HCT116 (cell line): Measurements from ENCODE around the gene ADCYAP1. TPM values are rescaled to one million over a fixed set of nuclear protein-coding genes. Genes with fewer than 3 reads are reported as not detected.

ENCODE experiments used
- ATAC-seq: fragments of 200-7000 bp; cut with Tn5 transposase; 2 replicates; pipeline ENCODE4 v1.9.1; 2020; ENCODE audit warnings: mild to moderate bottlenecking, moderate library complexity
- BruUV-seq: library from RNA; stranded (reverse); fragments of 400-500 nt; replicated peaks from 2 replicates; lab custom pipeline; 2021; lab: Mats Ljungman, UMichigan
- CTCF ChIA-PET: fragments of 300-600 bp; sonication (Branson Sonifier 250); formaldehyde crosslinking; loops from one replicate; lab custom pipeline; 2021; ENCODE audit warnings: antibody characterized with exemption; lab: Charles Lee
- POLR2A ChIA-PET: fragments of 300-600, 350-600 bp; sonication (Branson Sonifier 250); formaldehyde crosslinking; loops from one replicate; lab custom pipeline; 2021; ENCODE audit warnings: antibody characterized with exemption; lab: Charles Lee
- RAD21 ChIA-PET, 2 experiments: fragments of 300-600 bp; sonication (Branson Sonifier 250); formaldehyde crosslinking; loops; one replicate each; lab custom pipeline; 2023; ENCODE audit warnings: low total read pairs in 2 of 2; ENCODE audit not compliant: uncharacterized antibody in 2 of 2, unreplicated experiment in 2 of 2, low non-redundant PET in 1 of 2; lab: Charles Lee
- DNase-seq: peaks from one replicate; pipeline ENCODE4 v3.0.0-alpha.2; 2010; ENCODE audit warnings: low read depth, low spot score
- H2AFZ ChIP-seq: fragments of 200-600 bp; shearing (Covaris generic), sonication (generic); 2 replicates; pipeline ENCODE4 v1.6.1; 2017; ENCODE audit warnings: low read depth, mixed run types, mixed read lengths, antibody characterized with exemption, low read length; ENCODE audit not compliant: poor library complexity, severe bottlenecking
- H3K27ac ChIP-seq: 2 replicates; pipeline ENCODE4 v1.5.1; 2012; ENCODE audit warnings: low read depth, low read length
- H3K27me3 ChIP-seq: fragments of 200-600 bp; sonication (generic); 2 replicates; pipeline ENCODE4 v1.6.1; 2016; ENCODE audit warnings: mixed run types, low read length, mixed read lengths; ENCODE audit not compliant: insufficient read depth
- H3K36me3 ChIP-seq, 2 experiments: fragments of 200-500 bp in 1 of 2; fragments of 200-600 bp in 1 of 2; sonication (Bioruptor generic) in 1 of 2; sonication (generic) in 1 of 2; 2 replicates each; pipeline versions ENCODE4 v1.5.1 to v1.6.1; 2014 to 2016; ENCODE audit warnings: low read length in 2 of 2, inconsistent platforms in 1 of 2, mixed read lengths in 1 of 2, mixed run types in 1 of 2; ENCODE audit not compliant: insufficient read depth in 2 of 2, control insufficient read depth in 1 of 2
- H3K4me1 ChIP-seq, 2 experiments: fragments of 200-600 bp in 1 of 2; sonication (generic) in 1 of 2; 2 replicates each; pipeline versions ENCODE4 v1.5.1 to v1.6.1; 2012 to 2017; ENCODE audit warnings: low read length in 2 of 2, inconsistent platforms in 1 of 2, mild to moderate bottlenecking in 1 of 2, mixed read lengths in 1 of 2, mixed run types in 1 of 2, moderate library complexity in 1 of 2; ENCODE audit not compliant: insufficient read depth in 2 of 2, control insufficient read depth in 1 of 2
- H3K4me2 ChIP-seq: fragments of 200-600 bp; sonication (generic); 2 replicates; pipeline ENCODE4 v1.6.1; 2017; ENCODE audit warnings: mixed run types, low read length, mixed read lengths
- H3K4me3 ChIP-seq, 2 experiments: fragments of 200-600 bp in 1 of 2; sonication (generic) in 1 of 2; replicated peaks in 1 of 2; 2 replicates each; pipeline ENCODE4 v1.5.1; 2011 to 2016; ENCODE audit warnings: low read length in 2 of 2, control low read depth in 1 of 2, low read depth in 1 of 2, mild to moderate bottlenecking in 1 of 2, mixed read lengths in 1 of 2, mixed run types in 1 of 2
- H3K79me2 ChIP-seq: fragments of 200-600 bp; sonication (generic); 2 replicates; pipeline ENCODE4 v1.6.1; 2017; ENCODE audit warnings: mild to moderate bottlenecking, mixed run types, low read length, moderate library complexity, mixed read lengths; ENCODE audit not compliant: insufficient read depth
- H3K9ac ChIP-seq: fragments of 200-600 bp; sonication (generic); 2 replicates; pipeline ENCODE4 v1.6.1; 2016; ENCODE audit warnings: low read length, mixed read lengths
- H3K9me2 ChIP-seq: fragments of 200-600 bp; sonication (generic), shearing (Covaris generic); 2 replicates; pipeline ENCODE4 v1.6.1; 2017; ENCODE audit warnings: mixed run types, mild to moderate bottlenecking, moderate library complexity; ENCODE audit not compliant: insufficient read depth
- H3K9me3 ChIP-seq, 2 experiments: fragments of 200-500 bp in 1 of 2; fragments of 200-600 bp in 1 of 2; sonication (Bioruptor generic) in 1 of 2; sonication (generic) in 1 of 2; 2 replicates each; pipeline ENCODE4 v1.6.1; 2014 to 2017; ENCODE audit warnings: low read length in 2 of 2, mixed read lengths in 2 of 2, inconsistent platforms in 1 of 2, low read depth in 1 of 2, mild to moderate bottlenecking in 1 of 2, mixed run types in 1 of 2, moderate library complexity in 1 of 2; ENCODE audit not compliant: control insufficient read depth in 1 of 2, insufficient read depth in 1 of 2
- H4K20me1 ChIP-seq: fragments of 200-600 bp; sonication (generic), shearing (Covaris generic); 2 replicates; pipeline ENCODE4 v1.6.1; 2017; ENCODE audit warnings: mixed run types, mild to moderate bottlenecking, moderate library complexity; ENCODE audit not compliant: insufficient read depth
- CEBPB ChIP-seq: IDR thresholded peaks from 2 replicates; pipeline ENCODE4 v1.6.1; 2012; ENCODE audit warnings: low read depth
- EGR1 ChIP-seq: IDR thresholded peaks from 2 replicates; pipeline ENCODE4 v1.6.1; 2012; ENCODE audit warnings: low read depth
- ELF1 ChIP-seq: IDR thresholded peaks from 2 replicates; pipeline ENCODE4 v1.6.1; 2012; ENCODE audit warnings: low read depth, borderline replicate concordance
- EZH2 ChIP-seq: fragments of 200-600 bp; sonication (generic); IDR thresholded peaks from 2 replicates; pipeline ENCODE4 v1.6.1; 2017; ENCODE audit warnings: antibody characterized with exemption, mixed run types
- MAX ChIP-seq: IDR thresholded peaks from 2 replicates; pipeline ENCODE4 v1.6.1; 2012
- POLR2A ChIP-seq: IDR thresholded peaks from 2 replicates; pipeline ENCODE4 v1.7.0; 2011; ENCODE audit warnings: borderline replicate concordance; ENCODE audit not compliant: insufficient read depth, insufficient read length; ENCODE audit errors: extremely low read depth
- RAD21 ChIP-seq: IDR thresholded peaks from 2 replicates; pipeline ENCODE4 v1.6.1; 2012; ENCODE audit warnings: low read depth, mild to moderate bottlenecking
- REST ChIP-seq: IDR thresholded peaks from 2 replicates; pipeline ENCODE4 v1.6.1; 2012; ENCODE audit warnings: low read depth
- SP1 ChIP-seq: IDR thresholded peaks from 2 replicates; pipeline ENCODE4 v1.6.1; 2012; ENCODE audit warnings: low read depth
- ZFX ChIP-seq: fragments of 450-650 bp; IDR thresholded peaks from 2 replicates; pipeline ENCODE4 v1.6.1; 2017
- intact Hi-C: fragments of 100-400 bp; cut with micrococcal nuclease; formaldehyde crosslinking; loops from 2 replicates; pipeline ENCODE4 v1.10.0; 2022
- total RNA-seq: library from RNA; stranded (reverse); gene quantifications from one replicate; pipeline ENCODE4 v1.2.1, GENCODE V29; 2021; ENCODE audit not compliant: unreplicated experiment

ADCYAP1 gene
- total RNA-seq, 1 experiment from 2014 or later = not detected

- no peak overlapping the region for H3K4me3 ChIP-seq
- BruUV-seq = no TSS peak
- H3K9me3 ChIP-seq = no peaks in the 10 kb centered on the region
- H3K4me2 ChIP-seq = peak overlapping the region; percentile 25; the same call in 1 of the 2 replicates
- peaks cover 0 to 7% of the 10 kb centered on the region in 2 experiments; a peak in 1 of 4 replicates for H3K4me1 ChIP-seq
- no peak overlapping the region for H2AFZ ChIP-seq
- POLR2A ChIA-PET = no interaction called here
- ATAC-seq = peak; percentile 49; the same call in 1 of the 2 replicates
- intact Hi-C loops = no loop called here
- H3K9ac ChIP-seq = no peak overlapping the region
- no peak overlapping the region for H3K27ac ChIP-seq
- no peaks in the 10 kb centered on the region for H4K20me1 ChIP-seq
- no peak for TF ChIP-seq ELF1
- TF ChIP-seq ZFX = no peak
- peak; percentile 71 for TF ChIP-seq CEBPB
- H3K27me3 ChIP-seq = no peaks in the 10 kb centered on the region; the same call in 1 of the 2 replicates
- no peaks in the 10 kb centered on the region for H3K79me2 ChIP-seq
- no peaks in the 10 kb centered on the region for H3K36me3 ChIP-seq
- RAD21 ChIA-PET = no interaction called here
- CTCF ChIA-PET = interaction anchor here (1.4 kb wide), 1 partner anchor 11 kb away, joined by 8 read pairs; no protein-coding TSS in a partner anchor
- DNase-seq = no peak
- H3K9me2 ChIP-seq = no peaks in the 10 kb centered on the region
These were observed 46.3 kb downstream of the ADCYAP1 start for GRCh38 chr18:950882-951495.

GRCh38 chr18:955384-956066 is 50.9 kb downstream of the ADCYAP1 start:
- BruUV-seq = no TSS peak
- CTCF ChIA-PET = interaction anchor here (0.8 to 1.7 kb wide), 3 partner anchors 8 to 116 kb away, joined by 3 to 7 read pairs (median 3); no protein-coding TSS in a partner anchor
- Histone ChIP-seq H3K4me3 (no peak overlapping the region), H3K79me2 (no peaks in the 10 kb centered on the region), H2AFZ (no peak overlapping the region), H3K27ac (no peak overlapping the region), H3K27me3 (peaks cover 3% of the 10 kb centered on the region), H3K9ac (no peak overlapping the region), H3K9me3 (no peaks in the 10 kb centered on the region), H3K9me2 (no peaks in the 10 kb centered on the region), H3K4me1 (peaks cover 0 to 7% of the 10 kb centered on the region in 2 experiments; a peak in 1 of 4 replicates), H3K36me3 (no peaks in the 10 kb centered on the region), H3K4me2 (no peak overlapping the region), H4K20me1 (no peaks in the 10 kb centered on the region)
- no peak for DNase-seq
- intact Hi-C loops = no loop called here
- RAD21 ChIA-PET = no interaction called here
- no peak for TF ChIP-seq EZH2
- no peak for TF ChIP-seq SP1
- TF ChIP-seq POLR2A = no peak
- TF ChIP-seq RAD21 = no peak
- TF ChIP-seq EGR1 = no peak
- TF ChIP-seq MAX = no peak
- no peak for TF ChIP-seq REST
- no peak for ATAC-seq
- POLR2A ChIA-PET = interaction anchor here (0.6 kb wide), 1 partner anchor 11 kb away, joined by 3 read pairs; no protein-coding TSS in a partner anchor
